Tibial nerve (tissue), 4 donors: ENCODE measurements around the gene EBF3.

Experiments used
- CTCF ChIP-seq, 5 experiments: fragments of 200-600 bp in 3 of 5; fragments of 450-650 bp in 2 of 5; sonication (generic) in 3 of 5; IDR thresholded peaks; one replicate each; pipeline ENCODE4 v1.5.1; 2016 to 2019; ENCODE audit warnings: antibody characterized with exemption in 5 of 5, mild to moderate bottlenecking in 3 of 5, moderate library complexity in 2 of 5
- EP300 ChIP-seq, 2 donors: sonication (generic); formaldehyde crosslinking; IDR thresholded peaks; one replicate each; pipeline ENCODE4 v1.6.1; 2017; ENCODE audit warnings: antibody characterized with exemption in 2 of 2, mild to moderate bottlenecking in 1 of 2
- POLR2A ChIP-seq, 2 donors: fragments of 450-650 bp; IDR thresholded peaks; one replicate each; pipeline ENCODE4 v1.6.1; 2017; ENCODE audit warnings: antibody characterized with exemption in 2 of 2, mild to moderate bottlenecking in 2 of 2, moderate library complexity in 2 of 2

- no peak for TF ChIP-seq EP300 (IDR thresholded peaks at IDR 0.05)
- TF ChIP-seq CTCF (IDR thresholded peaks at IDR 0.05) = no peak
- no peak for TF ChIP-seq POLR2A (IDR thresholded peaks at IDR 0.05)
Measured at GRCh38 chr10:129956286-129956670, 7.8 kb downstream of the EBF3 start.
